Gastrocnemius medialis (tissue), 4 donors: Measurements from ENCODE around the gene ZFHX3.

ENCODE experiments used
- CTCF ChIP-seq, 5 experiments: fragments of 450-650 bp in 3 of 5; fragments of 200-600 bp in 2 of 5; sonication (generic) in 2 of 5; IDR thresholded peaks in 4 of 5; conservative IDR thresholded peaks in 1 of 5; 1 replicate in 4 of 5; 2 replicates in 1 of 5; pipeline ENCODE4 v1.5.1; 2016 to 2019; ENCODE audit warnings: antibody characterized with exemption in 5 of 5, mild to moderate bottlenecking in 3 of 5, moderate library complexity in 3 of 5
- POLR2A ChIP-seq, 2 donors: fragments of 450-650 bp; IDR thresholded peaks; one replicate each; pipeline ENCODE4 v1.6.1; 2017; ENCODE audit warnings: antibody characterized with exemption in 2 of 2, mild to moderate bottlenecking in 2 of 2, moderate library complexity in 2 of 2

GRCh38 chr16:72808754-72809153, 239.2 kb downstream of the ZFHX3 start:
- no peak for TF ChIP-seq CTCF (IDR thresholded peaks at IDR 0.05 in 4 of 5, conservative IDR thresholded peaks at IDR 0.05 in 1 of 5)
- no peak for TF ChIP-seq POLR2A (IDR thresholded peaks at IDR 0.05)
